GM19455 (cell line): Measurements from ENCODE around the gene SYNE2.

Experiments
- ATAC-seq: cut with Tn5 transposase; IDR thresholded peaks from one replicate; pipeline ENCODE4 v1.9.1; 2021; ENCODE audit not compliant: unreplicated experiment

SYNE2 gene

GRCh38 chr14:63910583-63911363 is 58.0 kb downstream of the SYNE2 start:
- no peak for ATAC-seq

DNA sequence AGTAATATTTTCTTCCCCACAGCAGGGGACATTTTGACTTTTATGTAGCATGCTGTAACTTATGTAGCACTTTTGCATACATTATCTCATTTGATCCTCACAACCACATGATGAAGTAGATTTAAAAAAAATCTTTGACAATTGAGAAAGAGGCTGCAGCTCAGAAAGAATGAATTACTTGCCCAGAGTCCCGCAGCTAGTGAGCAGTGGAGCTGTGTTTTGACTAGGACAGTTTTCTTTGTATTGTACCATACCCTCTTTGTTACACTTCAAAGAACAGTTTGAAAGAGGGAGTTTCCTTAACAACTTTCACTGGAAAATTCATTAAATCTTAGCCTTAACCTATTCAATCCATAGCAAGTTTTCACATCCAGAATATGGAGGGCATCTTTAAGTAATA is 58.6 kb downstream of the SYNE2 start:
- no peak for ATAC-seq

- ATAC-seq: no peak
Observed at GRCh38 chr14:63912286-63912685, 59.5 kb downstream of the SYNE2 start.

DNA sequence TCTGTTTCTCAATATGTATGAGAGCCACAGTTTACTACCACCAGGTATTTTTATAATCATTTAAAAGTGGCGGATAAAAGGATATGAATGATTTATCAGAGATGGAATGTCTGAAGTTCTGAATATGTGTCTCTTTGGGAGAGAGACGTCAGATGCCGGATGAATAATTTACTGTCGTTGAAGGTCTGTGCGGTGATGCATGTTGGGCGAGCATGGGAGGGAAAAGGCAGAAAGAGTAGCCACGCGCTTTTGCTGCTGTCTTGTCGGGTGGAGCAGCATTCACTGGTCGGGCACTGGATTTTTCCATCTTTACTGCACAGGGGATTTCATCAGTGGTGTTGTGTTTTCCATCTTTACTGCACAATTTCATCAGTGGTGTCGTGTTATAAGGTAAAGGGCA is 65.6 kb downstream of the SYNE2 start:
- ATAC-seq: no peak

GRCh38 chr14:63922696-63923421 is 70.1 kb downstream of the SYNE2 start:
- ATAC-seq: no peak

DNA sequence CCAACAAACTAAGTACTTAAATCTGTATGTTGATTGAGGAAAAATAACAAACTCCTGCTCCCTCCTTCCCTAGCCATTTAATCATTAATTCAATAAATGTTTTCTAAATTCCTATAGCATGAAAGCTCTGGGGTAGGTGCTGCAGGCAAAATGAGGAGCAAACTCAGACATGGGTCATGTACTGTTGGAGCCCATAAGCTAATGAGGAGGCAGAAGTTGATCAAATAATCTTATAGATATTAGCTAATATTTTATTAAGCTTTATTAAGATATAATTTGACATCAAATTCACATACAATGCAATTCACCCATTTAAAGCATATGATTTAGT is 70.6 kb downstream of the SYNE2 start:
- ATAC-seq: no peak

GRCh38 chr14:63924375-63924774 is 71.6 kb downstream of the SYNE2 start:
- ATAC-seq: no peak

GRCh38 chr14:63926641-63927040 is 73.8 kb downstream of the SYNE2 start:
- ATAC-seq: no peak

DNA sequence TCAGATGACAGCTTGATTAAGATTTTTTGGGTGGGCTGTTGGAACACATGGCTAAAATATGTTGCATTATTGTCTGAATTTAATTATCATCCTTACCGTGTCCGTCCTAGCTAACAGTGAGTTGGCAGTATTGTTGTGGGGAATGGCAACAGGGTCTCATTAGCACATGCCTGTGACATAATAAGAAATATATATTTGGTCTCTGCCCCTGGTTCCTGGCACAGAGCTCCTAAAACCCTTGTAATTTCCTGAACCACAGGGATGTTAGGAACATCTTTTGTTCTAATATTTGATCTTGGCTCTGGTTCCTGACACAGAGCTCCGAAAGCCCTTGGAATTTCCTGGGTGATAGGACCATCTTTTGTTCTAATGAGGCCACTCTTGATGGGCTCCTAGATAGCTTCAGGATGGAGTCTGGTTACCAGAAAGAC is 76.0 kb downstream of the SYNE2 start:
- no peak for ATAC-seq

- no peak for ATAC-seq
Observed at GRCh38 chr14:63933110-63933509, 80.3 kb downstream of the SYNE2 start.

GRCh38 chr14:63933711-63934110 is 80.9 kb downstream of the SYNE2 start:
- no peak for ATAC-seq

- no peak for ATAC-seq
Observed at GRCh38 chr14:63938198-63939005, 85.6 kb downstream of the SYNE2 start.

GRCh38 chr14:63939006-63939270 is 86.1 kb downstream of the SYNE2 start:
- ATAC-seq: no peak

GRCh38 chr14:63940387-63940786 is 87.6 kb downstream of the SYNE2 start:
- ATAC-seq: no peak

- ATAC-seq: no peak
Observed at GRCh38 chr14:63941023-63941422, 88.2 kb downstream of the SYNE2 start.

DNA sequence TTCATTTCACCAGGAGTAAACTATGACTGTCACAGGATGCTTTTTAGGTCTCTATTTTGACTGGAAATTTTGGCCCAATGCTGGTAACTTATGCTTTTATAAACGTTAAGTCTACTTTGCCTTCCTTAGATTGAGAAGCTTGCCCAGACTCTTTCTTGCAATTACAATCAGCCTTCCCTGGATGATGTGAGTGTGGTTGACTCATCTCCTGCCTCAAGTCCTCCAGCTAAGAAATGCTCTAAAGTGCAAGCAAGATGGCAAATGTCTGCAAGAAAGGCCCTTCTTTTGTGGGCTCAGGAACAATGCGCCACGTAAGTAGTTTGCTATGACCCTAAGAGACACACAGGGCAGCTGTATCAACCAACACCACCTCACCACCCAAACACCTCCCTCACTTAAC is 96.9 kb downstream of the SYNE2 start:
- ATAC-seq: no peak

DNA sequence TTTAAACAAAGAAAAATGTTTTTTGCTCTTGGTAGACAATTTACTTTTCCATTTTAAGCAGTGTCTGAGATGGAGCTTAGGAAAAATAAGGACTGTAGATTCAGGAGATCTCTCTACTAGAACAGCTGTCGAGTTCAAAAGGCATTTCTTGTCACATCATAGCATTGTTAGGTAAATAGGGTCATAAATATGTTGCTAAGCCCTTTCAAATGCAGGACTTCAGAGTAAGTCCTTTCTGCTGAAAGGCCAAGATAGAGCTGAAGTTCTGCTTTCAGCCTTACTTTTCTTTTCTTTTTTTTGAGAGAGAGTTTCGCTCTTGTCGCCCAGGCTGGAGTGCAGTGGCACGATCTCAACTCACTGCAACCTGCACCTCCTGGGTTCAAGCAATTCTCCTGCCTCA is 98.2 kb downstream of the SYNE2 start:
- no peak for ATAC-seq

DNA sequence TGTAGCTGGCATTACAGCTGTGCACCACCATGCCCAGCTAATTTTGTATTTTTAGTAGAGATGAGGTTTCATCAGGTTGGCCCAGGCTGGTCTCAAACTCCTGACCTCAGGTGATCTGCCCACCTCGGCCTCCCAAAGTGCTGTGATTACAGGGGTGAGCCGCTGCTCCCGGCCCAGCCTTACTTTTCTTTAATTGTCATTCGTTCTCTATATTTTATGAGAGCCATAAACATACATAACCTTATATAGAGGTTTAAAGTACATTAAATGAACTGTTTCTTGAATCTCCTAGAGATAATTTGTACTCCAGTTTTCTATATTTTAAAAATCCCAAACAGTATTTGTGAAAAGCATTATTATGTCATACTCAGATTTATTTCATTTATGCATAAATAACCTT is 98.6 kb downstream of the SYNE2 start:
- no peak for ATAC-seq

DNA sequence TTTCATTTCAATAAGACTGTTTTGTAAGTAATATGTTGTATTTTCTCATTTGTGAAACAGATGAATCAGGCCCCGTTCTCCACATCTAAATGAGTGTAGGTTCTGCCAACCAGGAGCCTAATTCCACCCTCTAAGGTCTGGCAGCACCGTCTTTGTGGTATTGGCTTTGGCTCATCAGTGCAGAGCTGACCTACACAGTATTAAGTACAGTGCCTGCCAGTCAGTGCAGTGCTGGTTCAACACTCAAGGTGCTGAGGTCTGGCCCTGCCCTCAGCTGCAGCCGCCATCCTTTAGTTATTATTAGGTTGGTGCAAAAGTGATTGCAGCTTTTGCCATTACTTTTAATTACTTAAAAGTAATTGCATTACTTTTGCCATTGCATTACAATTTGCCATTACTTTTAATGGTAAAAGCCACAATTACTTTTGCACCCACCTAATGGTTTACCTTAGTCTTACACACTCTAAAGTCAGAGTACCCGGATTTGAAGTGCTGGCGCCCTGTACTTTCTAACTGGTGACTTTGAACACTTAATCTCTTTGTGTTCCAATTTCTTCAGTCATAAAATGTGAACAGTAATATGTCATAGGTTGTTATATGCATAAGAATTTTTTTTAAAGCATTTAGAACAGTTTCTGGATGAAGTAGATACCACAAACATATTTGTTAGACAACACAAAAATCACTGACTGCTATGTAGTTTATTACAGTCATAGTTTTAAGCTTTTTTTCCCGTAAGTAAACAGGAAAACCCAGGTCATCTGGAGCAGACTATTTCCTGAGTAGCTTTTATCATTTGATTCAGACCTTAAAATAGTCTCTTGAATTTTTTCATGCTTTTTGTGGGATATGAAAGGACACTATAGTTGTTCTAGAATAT is 99.5 kb downstream of the SYNE2 start:
- ATAC-seq: no peak

DNA sequence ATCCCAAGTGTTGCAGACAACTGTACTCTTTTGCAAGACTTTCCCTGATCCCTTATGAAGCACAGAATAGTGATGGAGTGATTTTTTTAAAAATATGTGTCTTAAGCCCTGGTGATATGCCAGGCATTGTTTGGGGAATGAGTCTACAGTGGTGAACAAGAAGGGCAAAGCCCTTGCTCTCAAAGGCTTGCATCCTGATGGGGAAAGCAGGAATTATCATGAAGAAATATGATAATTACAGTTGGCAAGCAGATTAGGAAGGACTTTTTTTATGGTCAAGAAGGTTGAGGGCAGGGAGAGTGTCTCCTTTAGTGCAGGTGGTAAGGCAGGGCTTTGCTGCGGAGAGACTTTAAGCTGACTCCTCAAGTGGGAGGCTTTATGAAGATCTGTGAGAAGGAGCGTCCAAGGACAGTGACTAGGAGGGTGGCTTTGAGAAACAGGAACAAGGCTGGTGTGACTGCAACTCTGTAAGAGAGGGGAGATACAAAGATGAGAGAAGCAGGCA is 100.2 kb downstream of the SYNE2 start:
- no peak for ATAC-seq

- ATAC-seq: no peak
Observed at GRCh38 chr14:63956326-63956725, 103.5 kb downstream of the SYNE2 start.
